ENCODE results near the gene KRT17.

The KRT17 gene

GRCh38 chr17:41624208-41625101 is at the start of gene KRT17:
Gene KRT17, minus strand, starts transcription at chr17:41624575. Its CDS starts 66 bp downstream, at chr17:41624509.
- DNase-seq = no peak

- no peak for DNase-seq
Observed at GRCh38 chr17:41672153-41672552, 47.8 kb upstream of the KRT17 start.

- DNase-seq = no peak
Observed at GRCh38 chr17:41667280-41668041, 43.1 kb upstream of the KRT17 start.

DNA sequence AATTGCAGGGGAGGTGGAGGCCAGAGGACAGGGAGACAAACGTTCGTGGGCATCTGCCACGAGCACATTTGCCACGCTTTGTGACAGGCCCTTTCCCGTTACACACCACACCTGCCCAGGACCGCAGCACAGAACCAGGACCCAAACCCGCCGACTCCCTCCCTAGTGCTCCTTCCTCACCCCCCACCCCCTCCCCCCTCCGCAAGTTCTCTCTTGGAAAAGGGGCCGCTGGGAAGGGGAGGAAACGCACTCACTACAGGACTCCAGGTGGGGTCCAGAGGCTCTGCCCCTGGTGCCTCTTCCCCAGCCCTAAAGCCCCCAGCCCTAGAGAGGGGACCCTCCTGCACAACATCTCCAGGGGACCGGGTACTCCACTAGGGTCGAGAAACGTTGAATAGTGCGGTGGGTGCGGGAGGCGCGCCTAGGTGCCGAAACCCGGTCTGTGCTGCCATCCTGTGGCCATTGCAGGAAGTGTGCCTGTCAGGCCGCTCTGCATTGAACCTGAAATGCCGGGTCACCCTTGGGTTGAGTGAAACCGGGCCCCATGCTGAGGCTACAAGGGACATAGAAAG is 42.4 kb upstream of the KRT17 start:
- peak; percentile 88 for DNase-seq

DNA sequence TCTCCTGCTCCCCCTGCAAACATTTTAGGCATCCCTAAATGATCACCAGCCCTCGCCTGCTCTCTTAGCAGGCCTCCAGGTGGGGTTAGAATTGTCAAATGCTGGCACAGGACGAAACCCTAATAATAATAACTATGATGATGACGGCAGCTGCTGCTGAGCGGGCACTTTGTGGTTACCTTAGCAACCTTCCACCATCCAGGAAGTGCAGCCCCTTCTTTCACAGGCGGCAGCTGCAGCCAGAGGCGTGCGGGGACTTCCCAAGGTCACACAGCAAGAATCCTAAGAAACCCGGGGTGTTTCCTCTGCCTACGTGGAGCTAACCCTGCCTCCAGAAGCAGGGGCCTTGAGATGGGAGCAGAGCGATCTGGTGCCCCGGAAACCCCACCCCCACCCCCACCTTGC is 41.9 kb upstream of the KRT17 start:
- DNase-seq = peak; percentile 65

GRCh38 chr17:41665566-41666236 is 41.3 kb upstream of the KRT17 start:
- DNase-seq = peak; percentile 92

DNA sequence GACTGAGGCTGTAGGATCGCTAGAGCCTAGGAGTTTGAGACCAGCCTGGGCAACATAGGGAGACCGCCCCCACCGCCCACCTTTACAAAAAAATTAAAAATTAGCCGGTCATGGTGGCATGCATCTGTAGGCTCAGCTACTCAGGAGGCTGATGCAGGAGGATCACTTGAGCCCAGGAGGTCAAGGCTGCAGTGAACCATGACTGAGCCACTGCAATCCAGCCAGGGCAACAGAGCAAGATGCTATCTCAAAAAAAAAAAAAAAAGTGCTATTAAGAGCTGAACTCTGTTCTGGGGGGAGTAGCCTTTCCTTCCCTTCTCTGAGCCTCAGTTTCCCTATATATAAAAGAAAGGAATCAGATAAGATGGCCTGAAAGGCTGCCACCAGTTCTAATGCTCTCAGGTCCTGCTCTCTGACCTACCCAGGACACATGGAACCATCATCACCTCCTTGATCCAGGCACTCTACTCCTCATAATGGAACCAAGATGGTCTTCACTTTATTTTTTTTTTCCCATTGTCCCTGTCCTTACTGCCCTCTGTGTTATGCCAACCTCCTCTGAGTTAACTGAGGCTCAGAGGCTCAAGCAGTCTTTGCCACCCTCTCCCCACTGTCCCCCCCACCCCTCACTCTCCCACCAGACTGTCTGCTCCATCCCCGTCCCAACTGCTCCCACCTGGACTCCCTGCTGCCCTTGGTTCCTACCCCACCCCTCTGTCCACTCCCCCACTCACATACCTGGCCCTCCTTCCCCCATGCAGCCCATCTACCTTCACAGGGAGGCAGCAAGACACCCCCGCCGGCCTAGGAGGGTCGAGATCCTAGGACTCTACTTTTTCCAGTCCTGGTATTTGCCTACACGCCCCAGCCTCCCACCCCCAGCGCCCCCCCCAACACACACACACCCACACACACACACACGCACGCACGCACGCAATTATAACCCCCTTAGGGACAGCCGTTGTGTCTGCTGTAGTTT is 40.5 kb upstream of the KRT17 start:
- no peak for DNase-seq

DNA sequence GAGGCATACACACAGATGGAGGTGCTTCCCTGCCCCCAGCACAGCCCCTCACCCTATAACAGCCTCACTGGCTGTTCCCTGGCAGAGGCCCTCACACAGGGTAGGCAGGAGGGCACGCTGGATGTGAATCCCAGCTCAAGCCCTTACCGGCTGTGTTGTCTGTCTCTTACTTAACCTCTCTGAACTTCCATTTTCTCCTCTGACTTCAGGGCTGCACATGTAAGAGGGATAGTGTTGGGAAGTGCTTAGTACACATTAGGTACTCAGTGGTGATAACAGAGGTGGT is 39.7 kb upstream of the KRT17 start:
- no peak for DNase-seq

DNA sequence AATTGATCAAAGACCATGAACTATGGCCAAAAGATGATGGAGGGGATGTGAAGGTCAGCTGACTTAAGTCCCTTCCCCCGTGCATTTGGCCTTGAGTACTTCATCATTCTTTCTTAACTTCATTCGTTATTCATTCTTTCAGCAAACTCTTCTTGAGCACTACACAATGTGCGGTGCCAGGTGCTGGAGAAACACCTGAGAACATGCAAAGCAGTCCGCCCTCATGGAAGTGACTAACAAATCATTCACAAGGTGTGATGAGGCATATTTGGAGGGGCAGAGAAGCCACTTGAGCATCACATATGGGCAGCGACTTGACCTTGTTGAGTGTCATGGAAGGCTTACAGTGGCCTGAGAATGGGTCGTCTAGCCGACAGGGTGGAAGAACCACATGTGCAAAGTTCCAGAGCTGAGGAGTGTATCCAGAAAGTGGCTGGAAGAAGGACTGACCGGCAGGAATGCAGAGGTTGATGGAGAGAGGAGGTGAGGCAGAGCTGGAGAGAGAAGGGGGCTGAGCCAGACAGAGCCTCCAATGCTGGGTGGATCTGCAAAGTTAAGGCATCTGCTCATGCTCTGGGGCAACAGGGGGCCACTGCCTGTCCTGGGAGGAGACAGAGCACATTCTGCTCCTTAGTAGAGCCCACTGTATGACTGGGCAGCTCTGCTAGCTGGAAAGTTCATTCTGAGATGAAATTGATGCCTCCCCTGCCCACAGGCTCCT is 39.2 kb upstream of the KRT17 start:
- no peak for DNase-seq

DNA sequence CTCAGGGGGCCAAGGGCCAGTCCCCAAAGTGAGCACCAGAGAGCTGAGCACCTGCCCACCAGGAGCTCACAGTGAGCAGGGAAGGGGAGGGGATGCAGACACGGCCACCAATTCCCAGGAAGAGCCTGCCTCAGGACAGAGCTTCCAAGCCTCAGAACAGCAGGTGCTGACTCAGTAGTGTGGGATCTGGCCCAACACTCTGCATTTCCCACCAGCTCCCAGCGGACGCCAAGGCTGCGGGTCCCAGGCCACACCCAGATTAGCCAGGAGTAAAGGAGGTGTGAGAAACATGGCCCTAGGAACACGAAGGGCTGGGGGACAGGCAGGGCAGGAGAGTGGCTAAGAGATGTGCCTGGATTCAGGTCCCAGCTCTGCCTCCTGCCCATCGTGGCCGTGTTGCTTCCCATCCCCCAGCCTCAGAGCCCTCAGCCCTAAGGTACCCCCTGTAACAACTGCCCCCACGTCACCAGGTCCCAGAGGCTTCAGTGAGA is 35.9 kb upstream of the KRT17 start:
- DNase-seq = no peak

- DNase-seq = no peak
Observed at GRCh38 chr17:41659427-41660212, 35.2 kb upstream of the KRT17 start.

GRCh38 chr17:41658846-41659245 is 34.5 kb upstream of the KRT17 start:
- DNase-seq = no peak

DNA sequence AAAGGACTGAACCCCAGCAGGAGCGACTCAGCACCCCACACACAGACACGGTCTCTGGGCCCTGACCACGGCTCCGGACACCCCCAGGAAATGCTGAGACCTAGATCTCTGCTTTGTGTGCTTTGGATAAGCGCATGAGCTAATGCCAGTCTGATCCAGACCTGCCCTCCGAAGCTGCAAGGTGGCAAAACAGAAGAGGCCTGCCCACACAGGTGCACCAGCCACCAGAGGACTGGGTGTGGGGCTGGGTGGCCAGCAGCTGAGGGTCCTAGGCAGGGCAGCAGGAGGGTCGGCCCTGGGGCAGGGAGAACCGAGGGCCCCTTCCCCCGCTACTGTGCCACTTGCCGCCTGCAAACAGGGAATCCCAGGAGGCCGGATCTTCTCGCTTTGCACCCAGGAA is 33.6 kb upstream of the KRT17 start:
- no peak for DNase-seq

DNA sequence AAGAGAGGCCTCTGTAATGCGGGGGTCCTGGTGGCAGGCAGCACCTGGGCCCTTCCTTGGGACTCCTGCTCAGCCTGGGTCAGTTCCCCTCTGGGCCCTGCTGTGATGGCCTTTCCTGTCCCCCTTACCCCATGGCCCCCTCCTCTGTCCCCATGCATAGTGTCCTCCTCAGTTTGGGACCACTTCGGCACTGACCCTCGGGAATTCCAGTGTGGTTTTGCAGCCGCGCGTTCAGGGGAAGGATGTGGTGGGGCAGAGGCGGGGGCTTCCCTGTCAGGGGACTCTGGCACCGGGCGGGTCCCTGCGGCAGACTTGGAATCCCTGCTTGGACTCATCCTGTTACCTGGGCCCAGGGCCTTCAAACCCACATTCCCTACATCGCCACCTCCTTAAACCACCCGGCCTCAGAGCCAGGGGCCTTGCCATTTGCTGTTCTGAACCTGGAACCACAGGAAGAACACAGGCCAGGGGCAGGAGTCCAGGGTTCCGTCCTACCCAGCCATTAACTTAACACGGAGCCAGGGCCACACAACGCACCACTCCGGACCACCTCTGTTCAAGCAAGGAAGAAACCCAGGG is 32.9 kb upstream of the KRT17 start:
- DNase-seq = no peak

DNA sequence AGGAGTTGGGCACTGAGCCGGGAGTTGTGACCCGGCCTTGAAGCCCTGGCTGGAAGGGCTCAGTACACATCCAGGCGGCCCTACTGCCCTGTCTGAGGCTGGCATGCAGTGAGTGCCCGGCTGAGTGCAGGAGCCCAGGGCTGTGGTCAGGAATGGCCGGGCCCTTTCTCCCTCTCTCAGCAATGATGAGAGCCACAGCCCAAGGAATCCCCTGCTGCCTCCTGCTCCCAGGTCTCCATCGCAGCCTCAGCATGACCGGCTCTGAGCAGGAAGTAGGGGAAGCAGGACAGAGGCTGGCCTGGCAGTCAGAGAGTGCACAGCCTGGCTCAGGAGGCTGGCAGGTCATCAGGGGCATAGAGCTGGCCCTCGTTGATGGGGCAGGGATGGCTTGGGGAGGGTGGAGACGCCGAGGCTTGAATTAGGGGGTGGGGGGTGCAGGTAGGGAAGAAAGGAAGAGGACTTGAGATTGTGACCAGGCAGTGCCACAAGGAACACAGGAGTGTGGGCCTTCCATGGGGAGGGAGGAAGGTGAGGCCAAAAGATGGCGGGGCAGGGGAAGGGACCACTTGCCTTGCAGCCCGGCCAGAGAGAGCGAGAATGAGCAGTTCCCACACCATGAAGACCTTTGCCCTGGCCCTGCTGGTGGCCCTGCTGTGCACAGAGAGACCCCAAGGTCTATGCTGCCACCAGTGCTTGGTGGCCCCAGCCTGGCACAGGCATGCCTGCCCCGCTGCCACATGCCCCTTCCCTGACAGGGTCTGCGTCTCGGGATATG is 32.1 kb upstream of the KRT17 start:
- no peak for DNase-seq

DNA sequence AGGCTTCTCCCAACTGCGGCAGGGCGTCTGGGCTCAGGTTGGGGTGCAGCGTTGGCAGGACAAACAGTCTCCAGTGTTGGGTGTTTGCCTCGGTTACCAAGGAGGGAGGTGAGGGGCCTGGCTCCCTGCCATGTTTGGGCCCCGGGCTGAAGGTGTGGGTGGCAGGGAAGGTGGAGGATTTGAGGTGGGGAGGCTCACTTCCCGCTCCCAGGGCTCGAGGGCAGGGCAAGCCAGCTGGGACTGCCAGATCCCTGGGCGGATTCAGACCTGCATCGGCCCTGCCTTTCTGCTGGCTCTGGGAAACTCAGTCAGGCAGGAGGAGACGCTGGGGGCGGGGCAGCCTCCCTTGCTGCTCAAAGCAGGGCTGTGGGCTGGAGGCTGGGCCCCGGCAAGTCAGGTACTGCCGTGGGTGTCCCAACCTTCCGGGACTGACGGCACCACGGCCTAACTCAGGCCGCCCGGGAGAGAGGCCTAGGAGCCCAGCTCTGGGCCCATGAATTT is 31.3 kb upstream of the KRT17 start:
- no peak for DNase-seq

- no peak for DNase-seq
Observed at GRCh38 chr17:41654678-41655607, 30.6 kb upstream of the KRT17 start.

Data from stimulated activated CD4-positive, alpha-beta T cell treated with anti-CD3 and anti-CD28 coated beads, Interleukin-12 subunit alpha, Interleukin-12 subunit beta, amount 100 ng/mL, for 4 hours (primary cell).